ENCODE data around the gene RAPGEF2.

The RAPGEF2 gene

GRCh38 chr4:159297091-159297490 lies 194.2 kb downstream of the RAPGEF2 start:
- no peak overlapping the region for H3K4me3 ChIP-seq (ENCODE audit: low read depth, low read length)
- TF ChIP-seq CTCF (IDR thresholded peaks at IDR 0.05; ENCODE audit: low read depth, low read length) (no peak), MYC (IDR thresholded peaks at IDR 0.05; ENCODE audit: low read depth, low read length) (no peak)
- no peak for DNase-seq (ENCODE audit: low read depth)

GRCh38 chr4:159298502-159298901 lies 195.6 kb downstream of the RAPGEF2 start:
- no peak for DNase-seq (ENCODE audit: low read depth)
- no peak overlapping the region for H3K4me3 ChIP-seq (ENCODE audit: low read depth, low read length)
- no peak for TF ChIP-seq CTCF (IDR thresholded peaks at IDR 0.05; ENCODE audit: low read depth, low read length)

GRCh38 chr4:159303435-159303834 lies 200.6 kb downstream of the RAPGEF2 start:
- H3K4me3 ChIP-seq (ENCODE audit: low read depth, low read length), result no peak overlapping the region
- DNase-seq (ENCODE audit: low read depth), result no peak
- no peak for TF ChIP-seq MAX (IDR thresholded peaks at IDR 0.05; ENCODE audit: low read depth, low read length)
- no peak for TF ChIP-seq CTCF (IDR thresholded peaks at IDR 0.05; ENCODE audit: low read depth, low read length)
- no peak for TF ChIP-seq MYC (IDR thresholded peaks at IDR 0.05; ENCODE audit: low read depth, low read length)
- no peak for TF ChIP-seq POLR2A (IDR thresholded peaks at IDR 0.05; ENCODE audit: extremely low read depth, insufficient read length)

- no peak for DNase-seq (ENCODE audit: low read depth)
- H3K4me3 ChIP-seq (ENCODE audit: low read depth, low read length), result no peak overlapping the region
- no peak for TF ChIP-seq CTCF (IDR thresholded peaks at IDR 0.05; ENCODE audit: low read depth, low read length)
- no peak for TF ChIP-seq MYC (IDR thresholded peaks at IDR 0.05; ENCODE audit: low read depth, low read length)
- TF ChIP-seq MAX (IDR thresholded peaks at IDR 0.05; ENCODE audit: low read depth, low read length), result no peak
- TF ChIP-seq POLR2A (IDR thresholded peaks at IDR 0.05; ENCODE audit: extremely low read depth, insufficient read length), result no peak
Measured at GRCh38 chr4:159305129-159305528, 202.2 kb downstream of the RAPGEF2 start.

GRCh38 chr4:159307929-159308328 lies 205.1 kb downstream of the RAPGEF2 start:
- TF ChIP-seq CTCF (IDR thresholded peaks at IDR 0.05; ENCODE audit: low read depth, low read length) (no peak), MYC (IDR thresholded peaks at IDR 0.05; ENCODE audit: low read depth, low read length) (no peak), POLR2A (IDR thresholded peaks at IDR 0.05; ENCODE audit: extremely low read depth, insufficient read length) (no peak), MAX (IDR thresholded peaks at IDR 0.05; ENCODE audit: low read depth, low read length) (no peak)
- no peak for DNase-seq (ENCODE audit: low read depth)
- no peak overlapping the region for H3K4me3 ChIP-seq (ENCODE audit: low read depth, low read length)

GRCh38 chr4:159308566-159309340 lies 205.9 kb downstream of the RAPGEF2 start:
- TF ChIP-seq MAX (IDR thresholded peaks at IDR 0.05; ENCODE audit: low read depth, low read length) (no peak), CTCF (IDR thresholded peaks at IDR 0.05; ENCODE audit: low read depth, low read length) (no peak), MYC (IDR thresholded peaks at IDR 0.05; ENCODE audit: low read depth, low read length) (no peak), POLR2A (IDR thresholded peaks at IDR 0.05; ENCODE audit: extremely low read depth, insufficient read length) (no peak)

More at GRCh38 chr4:159308566-159309340, 205.9 kb downstream of the RAPGEF2 start:
- H3K4me3 ChIP-seq (ENCODE audit: low read depth, low read length), result no peak overlapping the region
- no peak for DNase-seq (ENCODE audit: low read depth)

All from NB4 (cell line).